ENCODE results near the gene SDHA. TPM values are rescaled to one million over a fixed set of nuclear protein-coding genes. Genes with fewer than 3 reads are reported as not detected.

The SDHA gene
- total RNA-seq, 1 experiment from 2014 or later = 54.0 TPM

DNA sequence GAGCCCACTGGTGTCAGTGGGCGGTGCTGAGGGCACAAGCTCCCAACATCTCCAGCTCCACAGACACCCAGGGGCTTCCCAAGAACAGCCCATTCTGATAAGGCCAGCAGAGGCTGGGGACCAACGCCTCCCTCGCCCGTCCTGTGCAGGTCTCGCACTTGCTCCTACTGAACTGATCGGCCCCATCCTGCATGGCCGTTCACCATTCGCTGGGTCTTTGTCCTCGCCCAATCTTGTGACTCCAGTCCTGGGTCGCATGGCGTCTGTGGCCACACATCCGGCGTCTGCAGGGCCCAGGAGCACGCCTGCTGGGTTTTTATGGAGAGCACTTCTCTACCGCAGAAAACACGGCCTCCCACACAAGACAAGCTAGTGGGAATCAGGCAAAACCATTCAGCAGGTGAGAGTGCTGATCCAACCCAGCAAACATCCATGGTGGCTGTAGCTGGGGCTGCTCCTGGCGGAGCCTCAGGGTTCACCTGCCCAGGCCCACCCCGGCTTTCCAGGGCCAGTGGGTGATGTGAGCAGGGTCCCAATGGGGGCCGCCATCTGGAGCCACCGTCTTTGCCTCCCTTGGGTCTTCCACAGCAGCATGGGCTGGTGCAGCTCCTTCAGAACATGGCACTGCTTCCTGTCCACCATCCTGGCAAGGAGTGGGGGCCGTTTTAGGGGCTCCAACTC lies 19.5 kb upstream of the SDHA start:
- Histone ChIP-seq H2AFZ (ENCODE audit: low read length) (no peak overlapping the region), H3K4me3 (ENCODE audit: low read length) (no peak overlapping the region), H3K9ac (ENCODE audit: low read length) (no peak overlapping the region), H3K9me3 (ENCODE audit: low read length) (no peaks in the 10 kb centered on the region), H3K79me2 (ENCODE audit: low read length) (no peaks in the 10 kb centered on the region; the same call in 1 of the 2 replicates), H3K4me2 (ENCODE audit: low read depth, low read length, poor library complexity, severe bottlenecking) (no peak overlapping the region), H3K36me3 (ENCODE audit: insufficient read depth, low read length) (no peaks in the 10 kb centered on the region), H3K9me2 (replicated peaks; ENCODE audit: insufficient read depth, low read length) (no peaks in the 10 kb centered on the region), H4K20me1 (ENCODE audit: insufficient read depth, low read depth, low read length) (peaks cover 14% of the 10 kb centered on the region; the same call in 1 of the 2 replicates), H3K27ac (ENCODE audit: low read length) (no peak overlapping the region), H3K27me3 (ENCODE audit: low read length) (no peaks in the 10 kb centered on the region), H3K4me1 (ENCODE audit: low read length) (peaks cover 23% of the 10 kb centered on the region)
- DNase-seq = no peak

DNA sequence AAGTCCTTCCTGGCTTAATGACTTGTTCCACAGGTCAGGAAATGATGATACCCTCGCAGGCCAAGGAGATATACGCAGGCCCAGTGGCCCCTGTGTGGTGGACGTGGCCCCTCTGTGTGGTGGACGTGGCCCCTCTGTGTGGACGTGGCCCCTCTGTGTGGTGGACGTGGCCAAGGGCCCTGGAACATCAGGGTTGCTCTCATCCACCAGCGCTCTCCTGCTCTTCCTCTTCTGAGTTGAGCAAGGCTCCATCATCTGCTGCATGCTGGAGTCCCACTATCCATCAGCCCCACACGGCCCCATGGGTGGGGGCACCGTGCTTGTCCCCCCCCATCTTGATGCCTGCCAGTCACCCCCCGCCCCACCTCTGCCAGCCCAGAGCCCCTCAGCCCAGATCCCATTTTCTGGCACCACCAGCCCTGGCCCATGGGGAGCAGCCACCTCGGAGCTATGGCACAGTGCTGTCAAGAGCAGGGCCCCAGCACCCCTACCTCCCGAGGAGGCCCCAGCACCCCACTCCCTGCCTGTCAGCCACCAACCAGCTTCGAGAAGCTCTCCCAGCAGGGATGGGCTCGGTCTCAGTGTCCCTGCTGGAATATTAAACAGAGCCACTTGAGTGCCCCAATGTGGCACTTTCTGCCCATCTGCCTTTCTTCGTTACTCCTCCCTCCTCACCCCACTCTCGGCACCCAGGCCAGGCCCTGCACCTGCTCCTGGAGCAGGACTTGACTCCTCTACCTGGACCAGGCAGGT lies 18.7 kb upstream of the SDHA start:
- Histone ChIP-seq H3K9me3 (ENCODE audit: low read length) (no peaks in the 10 kb centered on the region), H3K79me2 (ENCODE audit: low read length) (peaks cover under 1% of the 10 kb centered on the region; the same call in 1 of the 2 replicates), H3K9me2 (replicated peaks; ENCODE audit: insufficient read depth, low read length) (no peaks in the 10 kb centered on the region), H3K4me1 (ENCODE audit: low read length) (peaks cover 23% of the 10 kb centered on the region), H3K27ac (ENCODE audit: low read length) (no peak overlapping the region), H3K4me3 (ENCODE audit: low read length) (no peak overlapping the region), H3K4me2 (ENCODE audit: low read depth, low read length, poor library complexity, severe bottlenecking) (no peak overlapping the region), H3K36me3 (ENCODE audit: insufficient read depth, low read length) (peaks cover 2% of the 10 kb centered on the region; the same call in 1 of the 2 replicates), H4K20me1 (ENCODE audit: insufficient read depth, low read depth, low read length) (peaks cover 14% of the 10 kb centered on the region; the same call in 1 of the 2 replicates), H3K27me3 (ENCODE audit: low read length) (no peaks in the 10 kb centered on the region), H3K9ac (ENCODE audit: low read length) (no peak overlapping the region), H2AFZ (ENCODE audit: low read length) (no peak overlapping the region)
- no peak for DNase-seq

DNA sequence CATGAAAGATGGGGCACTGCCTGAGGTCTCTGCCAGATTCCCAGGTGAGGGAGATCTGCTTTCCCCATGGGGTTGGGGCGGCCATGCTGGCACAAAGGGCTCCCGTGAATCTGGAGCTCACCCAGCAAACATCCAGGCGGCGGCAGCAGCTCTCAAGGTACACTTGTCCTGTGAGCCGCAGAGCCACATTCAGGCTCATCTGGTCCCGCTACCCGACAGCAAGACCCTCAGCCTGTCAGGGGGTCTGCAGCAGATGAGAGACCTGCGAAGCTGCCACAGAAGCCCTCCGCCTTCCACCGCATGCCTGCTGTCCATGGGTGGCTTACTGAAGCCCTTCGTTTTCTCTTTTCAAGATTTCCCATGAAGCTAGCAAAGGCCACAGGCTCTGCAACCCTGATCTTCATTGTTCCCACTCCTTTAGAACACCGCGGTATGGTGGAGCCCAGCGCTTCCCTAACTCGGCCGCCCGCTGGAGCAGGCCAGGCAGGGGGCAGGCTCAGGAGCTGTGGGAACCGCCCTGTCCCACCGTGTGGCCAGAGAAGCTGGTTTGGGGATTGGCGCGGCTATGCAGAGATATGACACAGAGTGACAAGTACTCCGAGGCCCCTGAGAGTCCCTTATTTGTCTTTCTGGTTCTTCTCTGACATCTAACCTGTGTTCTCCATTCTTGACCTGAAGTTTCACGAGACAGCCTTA lies 18.0 kb upstream of the SDHA start:
- peaks cover 14% of the 10 kb centered on the region; the same call in 1 of the 2 replicates for H4K20me1 ChIP-seq (ENCODE audit: insufficient read depth, low read depth, low read length)
- H3K4me1 ChIP-seq (ENCODE audit: low read length) = peaks cover 23% of the 10 kb centered on the region
- H3K4me2 ChIP-seq (ENCODE audit: low read depth, low read length, poor library complexity, severe bottlenecking) = no peak overlapping the region
- no peak overlapping the region for H3K4me3 ChIP-seq (ENCODE audit: low read length)
- H3K27ac ChIP-seq (ENCODE audit: low read length) = no peak overlapping the region
- no peaks in the 10 kb centered on the region for H3K9me3 ChIP-seq (ENCODE audit: low read length)
- H3K36me3 ChIP-seq (ENCODE audit: insufficient read depth, low read length) = peaks cover 9% of the 10 kb centered on the region; the same call in 1 of the 2 replicates
- H2AFZ ChIP-seq (ENCODE audit: low read length) = no peak overlapping the region
- H3K9me2 ChIP-seq (replicated peaks; ENCODE audit: insufficient read depth, low read length) = no peaks in the 10 kb centered on the region
- peaks cover 5% of the 10 kb centered on the region for H3K79me2 ChIP-seq (ENCODE audit: low read length)
- no peaks in the 10 kb centered on the region for H3K27me3 ChIP-seq (ENCODE audit: low read length)
- H3K9ac ChIP-seq (ENCODE audit: low read length) = no peak overlapping the region
- DNase-seq = no peak

DNA sequence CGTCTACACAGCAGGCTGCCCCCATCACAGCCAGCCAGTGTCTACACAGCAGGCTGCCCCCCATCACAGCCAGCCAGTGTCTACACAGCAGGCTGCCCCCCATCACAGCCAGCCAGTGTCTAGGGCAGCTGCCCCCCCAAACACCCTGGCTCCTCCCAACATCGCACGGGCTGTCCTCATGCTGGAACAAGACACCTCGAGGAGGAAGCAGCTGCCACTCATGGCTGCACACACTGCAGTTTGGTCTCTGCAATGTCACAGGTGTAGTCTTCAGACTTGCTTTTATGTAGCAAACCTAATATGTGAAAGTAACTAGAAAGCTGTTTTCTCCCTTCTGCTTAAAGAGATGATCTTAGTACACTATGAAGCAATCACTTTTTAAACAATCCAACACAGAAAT lies 17.1 kb upstream of the SDHA start:
- H3K9me3 ChIP-seq (ENCODE audit: low read length) = no peaks in the 10 kb centered on the region
- no peaks in the 10 kb centered on the region for H3K27me3 ChIP-seq (ENCODE audit: low read length)
- H3K36me3 ChIP-seq (ENCODE audit: insufficient read depth, low read length) = peaks cover 12% of the 10 kb centered on the region; the same call in 1 of the 2 replicates
- H3K4me1 ChIP-seq (ENCODE audit: low read length) = peaks cover 23% of the 10 kb centered on the region
- no peak overlapping the region for H3K9ac ChIP-seq (ENCODE audit: low read length)
- H3K9me2 ChIP-seq (replicated peaks; ENCODE audit: insufficient read depth, low read length) = no peaks in the 10 kb centered on the region
- H3K4me3 ChIP-seq (ENCODE audit: low read length) = no peak overlapping the region
- H3K27ac ChIP-seq (ENCODE audit: low read length) = peak overlapping the region; percentile 70
- H3K4me2 ChIP-seq (ENCODE audit: low read depth, low read length, poor library complexity, severe bottlenecking) = peak overlapping the region; percentile 46
- peaks cover 5% of the 10 kb centered on the region for H3K79me2 ChIP-seq (ENCODE audit: low read length)
- peaks cover 14% of the 10 kb centered on the region; the same call in 1 of the 2 replicates for H4K20me1 ChIP-seq (ENCODE audit: insufficient read depth, low read depth, low read length)
- H2AFZ ChIP-seq (ENCODE audit: low read length) = no peak overlapping the region
- peak; percentile 72 for DNase-seq

DNA sequence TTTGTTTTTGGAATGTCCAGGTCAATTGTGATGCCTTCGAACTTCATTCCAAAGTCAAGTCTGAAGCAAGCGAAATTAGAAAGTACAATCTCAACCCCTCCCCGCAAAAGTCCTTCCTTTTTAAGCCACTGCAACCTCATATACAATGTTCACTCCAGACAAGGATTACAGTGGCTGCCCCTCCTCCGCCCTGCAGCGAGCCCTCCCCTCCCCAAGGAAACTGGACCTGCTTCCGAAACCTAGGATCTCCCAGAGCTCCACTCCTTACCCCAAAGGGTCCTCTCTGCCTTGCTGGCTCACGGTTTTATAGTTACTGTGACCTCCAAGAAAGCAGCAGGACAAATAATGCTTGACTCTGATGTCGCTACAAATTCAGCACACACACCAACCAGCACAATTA lies 16.4 kb upstream of the SDHA start:
- Histone ChIP-seq H3K36me3 (ENCODE audit: insufficient read depth, low read length) (peaks cover 12% of the 10 kb centered on the region; the same call in 1 of the 2 replicates), H3K4me1 (ENCODE audit: low read length) (peaks cover 23% of the 10 kb centered on the region), H3K27me3 (ENCODE audit: low read length) (no peaks in the 10 kb centered on the region), H3K9me2 (replicated peaks; ENCODE audit: insufficient read depth, low read length) (no peaks in the 10 kb centered on the region), H3K27ac (ENCODE audit: low read length) (peak overlapping the region; percentile 70), H3K4me3 (ENCODE audit: low read length) (no peak overlapping the region), H3K9ac (ENCODE audit: low read length) (no peak overlapping the region), H3K9me3 (ENCODE audit: low read length) (no peaks in the 10 kb centered on the region), H2AFZ (ENCODE audit: low read length) (no peak overlapping the region), H3K79me2 (ENCODE audit: low read length) (peaks cover 11% of the 10 kb centered on the region), H3K4me2 (ENCODE audit: low read depth, low read length, poor library complexity, severe bottlenecking) (peak overlapping the region; percentile 46), H4K20me1 (ENCODE audit: insufficient read depth, low read depth, low read length) (peaks cover 14% of the 10 kb centered on the region; the same call in 1 of the 2 replicates)
- DNase-seq = no peak

DNA sequence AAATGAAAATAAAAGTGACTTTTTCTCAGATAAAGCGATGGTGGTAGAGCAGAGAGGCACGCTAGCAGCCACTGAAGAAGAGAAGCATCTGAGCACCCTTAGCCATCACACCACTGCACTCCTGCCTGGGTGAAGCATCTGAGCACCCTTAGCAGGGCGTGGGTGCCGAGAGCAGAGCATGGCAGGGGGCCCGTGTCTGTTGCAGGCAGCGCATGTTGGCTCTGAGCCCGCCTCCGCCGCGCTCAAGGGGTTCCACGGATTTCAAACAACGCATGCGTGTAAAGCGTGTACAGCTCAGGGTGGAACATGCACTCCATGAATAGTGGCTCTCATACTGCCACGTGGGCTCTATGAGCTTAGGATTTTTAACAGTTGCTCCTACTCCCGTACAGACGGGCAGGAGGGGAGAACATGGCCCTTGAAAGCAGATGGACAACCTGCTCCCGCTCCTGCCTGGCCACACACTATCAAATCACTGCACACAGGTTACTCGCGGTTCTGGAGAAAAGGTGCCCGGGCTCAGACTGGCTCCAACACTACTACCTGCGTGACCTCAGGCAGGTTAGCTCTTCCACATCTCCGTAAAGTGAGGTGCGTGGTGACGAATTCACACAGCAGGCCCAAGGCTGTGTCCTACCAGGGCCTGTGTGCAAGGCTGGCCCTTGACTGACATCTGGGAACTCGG lies 14.7 kb upstream of the SDHA start:
- Histone ChIP-seq H3K4me3 (ENCODE audit: low read length) (no peak overlapping the region), H3K4me1 (ENCODE audit: low read length) (peaks cover 23% of the 10 kb centered on the region), H3K36me3 (ENCODE audit: insufficient read depth, low read length) (peaks cover 12% of the 10 kb centered on the region; the same call in 1 of the 2 replicates), H2AFZ (ENCODE audit: low read length) (no peak overlapping the region), H3K4me2 (ENCODE audit: low read depth, low read length, poor library complexity, severe bottlenecking) (no peak overlapping the region), H3K27ac (ENCODE audit: low read length) (no peak overlapping the region), H3K9me3 (ENCODE audit: low read length) (no peaks in the 10 kb centered on the region), H3K27me3 (ENCODE audit: low read length) (no peaks in the 10 kb centered on the region), H3K9ac (ENCODE audit: low read length) (no peak overlapping the region), H4K20me1 (ENCODE audit: insufficient read depth, low read depth, low read length) (peaks cover 10% of the 10 kb centered on the region; the same call in 1 of the 2 replicates), H3K9me2 (replicated peaks; ENCODE audit: insufficient read depth, low read length) (no peaks in the 10 kb centered on the region), H3K79me2 (ENCODE audit: low read length) (peaks cover 28% of the 10 kb centered on the region)
- DNase-seq = no peak

DNA sequence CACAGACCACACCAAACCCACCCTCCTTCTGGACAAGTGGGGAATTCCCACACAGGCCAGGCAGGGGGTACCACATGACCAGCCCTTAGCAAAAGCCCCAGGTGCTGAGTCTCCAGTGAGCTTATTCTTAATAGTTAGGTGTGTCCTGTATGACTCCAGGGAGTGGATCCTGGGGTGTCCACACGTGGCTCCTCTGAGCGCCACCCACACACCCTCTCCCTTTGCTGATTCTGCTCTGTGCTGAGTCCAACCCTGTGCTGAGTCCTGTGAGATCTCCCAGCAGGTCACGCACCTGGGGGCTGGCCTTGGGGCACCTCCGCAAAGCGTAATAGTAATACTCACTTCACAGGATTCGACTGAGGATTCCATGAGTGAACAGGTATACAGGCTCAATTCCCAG lies 14.1 kb upstream of the SDHA start:
- no peak overlapping the region for H3K27ac ChIP-seq (ENCODE audit: low read length)
- no peaks in the 10 kb centered on the region for H3K27me3 ChIP-seq (ENCODE audit: low read length)
- peaks cover 23% of the 10 kb centered on the region for H3K4me1 ChIP-seq (ENCODE audit: low read length)
- DNase-seq = no peak
- H3K4me3 ChIP-seq (ENCODE audit: low read length) = no peak overlapping the region
- H3K9me2 ChIP-seq (replicated peaks; ENCODE audit: insufficient read depth, low read length) = no peaks in the 10 kb centered on the region
- peaks cover 12% of the 10 kb centered on the region; the same call in 1 of the 2 replicates for H3K36me3 ChIP-seq (ENCODE audit: insufficient read depth, low read length)
- H4K20me1 ChIP-seq (ENCODE audit: insufficient read depth, low read depth, low read length) = peaks cover 8% of the 10 kb centered on the region; the same call in 1 of the 2 replicates
- no peaks in the 10 kb centered on the region for H3K9me3 ChIP-seq (ENCODE audit: low read length)
- peaks cover 34% of the 10 kb centered on the region for H3K79me2 ChIP-seq (ENCODE audit: low read length)
- H3K4me2 ChIP-seq (ENCODE audit: low read depth, low read length, poor library complexity, severe bottlenecking) = no peak overlapping the region
- no peak overlapping the region for H2AFZ ChIP-seq (ENCODE audit: low read length)
- H3K9ac ChIP-seq (ENCODE audit: low read length) = no peak overlapping the region

Data from Karpas-422 (cell line).